ENCODE results near the gene FBXL17. TPM values are rescaled to one million over a fixed set of nuclear protein-coding genes. Genes with fewer than 3 reads are reported as not detected.

Gene FBXL17
- total and polyA plus RNA-seq, 9 of the 15 experiments (the other 6 are each of a cell fraction or from before 2014, with no cell fraction given) = 0.32 to 5.4 (median 1.8) TPM

GRCh38 chr5:108339220-108339619 is 42.7 kb downstream of the FBXL17 start:
- H3K4me3 ChIP-seq = no peak overlapping the region
- no peak overlapping the region for H3K9ac ChIP-seq (ENCODE audit: insufficient read depth in 1 of 2, low read depth in 2 of 2, low read length in 2 of 2)
- no peak overlapping the region for H2AFZ ChIP-seq (ENCODE audit: low read depth, low read length)
- H3K9me3 ChIP-seq (replicated peaks; ENCODE audit: control insufficient read depth, insufficient read depth, low read depth, low read length) = no peaks in the 10 kb centered on the region
- 0% methylated on average over 1 of the region's 1 CpG for WGBS (ENCODE audit: insufficient coverage, low coverage, missing lambda C conversion rate)
- H3K27me3 ChIP-seq (ENCODE audit: control insufficient read depth in 2 of 2, insufficient read depth in 2 of 2, low read length in 2 of 2) = no peaks in the 10 kb centered on the region
- in situ Hi-C loops (cut with MboI) = no loop called here
- intact Hi-C loops (cut with micrococcal nuclease) = no loop called here
- no peak overlapping the region for H3K27ac ChIP-seq (ENCODE audit: extremely low read depth, low read depth, low read length)
- ATAC-seq (no peak), FAIRE-seq (no peak), DNase-seq (ENCODE audit: extremely low read depth in 1 of 4, low spot score in 3 of 4) (no peak)
- no peaks in the 10 kb centered on the region for H3K9me1 ChIP-seq (ENCODE audit: control insufficient read depth, insufficient read depth, low read length)
- no TSS peak for BruUV-seq (replicated peaks)
- no peaks in the 10 kb centered on the region for H3K36me3 ChIP-seq (ENCODE audit: control insufficient read depth, insufficient read depth, low read length)
- no peaks in the 10 kb centered on the region for H4K20me1 ChIP-seq (replicated peaks; ENCODE audit: control insufficient read depth, insufficient read depth, low read length)
- CTCF ChIA-PET (ENCODE audit: low intra/inter-chr PET ratio) = no interaction called here
- POLR2A ChIA-PET = interaction anchor here (1.0 kb wide), 1 partner anchor 12 kb away, joined by 3 read pairs; no protein-coding TSS in a partner anchor
- no peak overlapping the region for H3K4me2 ChIP-seq (ENCODE audit: insufficient read depth, low read length)
- H3K79me2 ChIP-seq (ENCODE audit: control insufficient read depth, insufficient read depth, low read length) = no peaks in the 10 kb centered on the region
- no peaks in the 10 kb centered on the region for H3K4me1 ChIP-seq (replicated peaks in 1 of 2; ENCODE audit: control insufficient read depth in 2 of 2, insufficient read depth in 2 of 2, low read length in 2 of 2)
- TF ChIP-seq ESRRA (IDR thresholded peaks at IDR 0.05; ENCODE audit: borderline replicate concordance, low read depth) (no peak), ZNF584 (CRISPR knock-in tag; IDR thresholded peaks at IDR 0.05; ENCODE audit: low read depth) (no peak), ELF1 (tag; IDR thresholded peaks at IDR 0.05) (no peak), MBD1 (CRISPR knock-in tag; IDR thresholded peaks at IDR 0.05) (no peak), ZHX1 (conservative IDR thresholded peaks at IDR 0.05; ENCODE audit: low read length) (no peak), TOE1 (IDR thresholded peaks at IDR 0.05; ENCODE audit: borderline replicate concordance) (no peak), TOE1 (CRISPR knock-in tag; IDR thresholded peaks at IDR 0.05; ENCODE audit: borderline replicate concordance, low read depth) (no peak), SNAPC5 (CRISPR knock-in tag; IDR thresholded peaks at IDR 0.05) (no peak), FOXM1 (IDR thresholded peaks at IDR 0.05; ENCODE audit: low read depth) (no peak), FOXM1 (CRISPR knock-in tag; IDR thresholded peaks at IDR 0.05; ENCODE audit: low read depth) (no peak), HNRNPK (IDR thresholded peaks at IDR 0.05; ENCODE audit: low read depth, low read length, poor library complexity, severe bottlenecking) (no peak), OTX1 (CRISPR knock-in tag; IDR thresholded peaks at IDR 0.05) (no peak), POLR2A (conservative IDR thresholded peaks at IDR 0.05) (no peak), ZNF431 (CRISPR knock-in tag; IDR thresholded peaks at IDR 0.05) (no peak), GTF2A2 (tag; IDR thresholded peaks at IDR 0.05) (no peak), ZNF780A (CRISPR knock-in tag; IDR thresholded peaks at IDR 0.05) (no peak), E4F1 (CRISPR knock-in tag; IDR thresholded peaks at IDR 0.05; ENCODE audit: borderline replicate concordance) (no peak)

All from K562 (cell line).